ENCODE measurements around the gene PHYHD1.

PHYHD1 gene

DNA sequence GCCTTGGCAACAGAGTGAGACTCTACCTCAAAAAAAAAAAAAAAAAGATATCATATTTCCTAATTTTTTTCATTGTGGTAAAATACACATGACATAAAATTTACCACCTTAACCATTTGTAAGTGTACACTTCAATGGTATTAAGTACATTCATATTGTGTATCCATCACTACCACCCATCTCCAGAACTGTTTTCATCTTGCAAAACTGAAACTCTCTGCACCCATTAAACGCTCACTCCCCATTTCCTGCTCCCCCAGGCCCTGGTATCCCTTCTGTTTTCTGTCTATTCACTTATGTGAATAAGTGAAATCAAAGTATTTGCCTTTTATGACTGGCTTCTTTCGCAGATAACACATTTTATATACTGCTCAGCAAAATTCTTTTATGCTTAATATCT is 26.0 kb upstream of the PHYHD1 start:
- no peak for ATAC-seq
- Mint-ChIP-seq H3K27me3 (no peaks in the 10 kb centered on the region), H3K4me3 (no peak overlapping the region), H3K27ac (peak overlapping the region; percentile 53), H3K9me3 (no peaks in the 10 kb centered on the region), H3K36me3 (peaks cover 37% of the 10 kb centered on the region), H3K4me1 (peaks cover 41% of the 10 kb centered on the region)

GRCh38 chr9:128895556-128895955 is 25.2 kb upstream of the PHYHD1 start:
- Mint-ChIP-seq H3K4me3 (no peak overlapping the region), H3K9me3 (no peaks in the 10 kb centered on the region), H3K36me3 (peaks cover 33% of the 10 kb centered on the region)

DNA sequence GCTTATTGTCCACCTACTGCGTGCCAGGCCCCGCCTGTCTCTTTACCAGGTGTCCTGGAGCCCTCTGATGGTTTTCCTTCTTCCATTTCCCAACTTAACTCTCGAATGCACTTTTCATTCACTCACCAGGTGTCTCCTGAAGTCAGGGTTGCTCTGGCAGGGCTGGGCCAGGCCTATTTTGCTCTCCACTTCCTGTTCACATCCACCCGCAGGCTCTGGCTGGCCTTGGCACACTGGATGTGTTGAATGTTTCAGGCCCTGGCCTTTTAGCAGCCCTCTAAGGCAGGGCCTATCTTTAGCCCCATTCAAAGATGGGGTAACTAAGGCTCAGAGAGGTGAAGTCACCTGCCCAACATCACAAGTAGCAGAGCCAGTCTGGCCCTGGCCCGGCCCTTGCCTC is 22.4 kb upstream of the PHYHD1 start:
- H3K36me3 Mint-ChIP-seq = peaks cover 28% of the 10 kb centered on the region
- peak overlapping the region; percentile 97 for H3K27ac Mint-ChIP-seq
- H3K4me1 Mint-ChIP-seq = peaks cover 60% of the 10 kb centered on the region
- no peaks in the 10 kb centered on the region for H3K9me3 Mint-ChIP-seq
- ATAC-seq = no peak
- H3K27me3 Mint-ChIP-seq = no peaks in the 10 kb centered on the region
- H3K4me3 Mint-ChIP-seq = no peak overlapping the region

More at GRCh38 chr9:128895556-128895955, 25.2 kb upstream of the PHYHD1 start:
- peaks cover 45% of the 10 kb centered on the region for H3K4me1 Mint-ChIP-seq
- no peaks in the 10 kb centered on the region for H3K27me3 Mint-ChIP-seq
- peak overlapping the region; percentile 53 for H3K27ac Mint-ChIP-seq
- ATAC-seq = no peak

DNA sequence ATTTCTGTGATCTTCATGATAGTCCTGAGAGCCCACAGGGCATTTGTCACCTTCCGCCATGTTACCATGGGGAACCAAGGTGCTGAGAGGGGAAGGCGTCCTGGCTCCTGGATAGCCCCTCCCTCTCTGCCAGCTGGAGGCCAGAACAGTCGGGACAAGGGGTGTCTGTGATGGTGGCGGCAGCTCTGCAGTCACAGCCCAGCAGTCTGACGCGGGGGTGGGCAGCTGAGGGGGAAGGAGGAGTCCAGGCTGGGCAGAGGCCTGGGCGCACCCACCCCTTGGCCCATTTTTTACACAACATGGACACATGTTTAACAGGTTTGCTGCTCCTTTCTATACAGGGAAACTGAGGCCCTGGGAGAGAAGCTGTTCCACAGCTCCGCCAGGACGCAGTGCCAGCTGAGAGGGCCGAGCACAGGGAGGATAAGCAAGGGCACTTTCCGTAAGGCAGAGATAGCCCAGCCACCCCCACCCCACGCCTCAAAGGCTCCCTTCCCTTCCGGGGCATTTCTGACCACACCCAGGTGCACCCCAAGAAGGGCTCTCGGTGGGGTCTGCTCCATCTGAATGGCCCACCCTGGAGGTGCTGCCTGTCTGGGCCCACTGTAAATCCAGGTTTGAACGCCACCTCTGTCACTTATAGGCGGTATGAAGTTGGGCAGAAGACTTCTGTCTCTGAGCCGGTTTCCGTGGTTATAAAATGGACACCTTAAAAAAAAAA is 21.8 kb upstream of the PHYHD1 start:
- Mint-ChIP-seq H3K4me3 (no peak overlapping the region), H3K36me3 (peaks cover 26% of the 10 kb centered on the region), H3K9me3 (no peaks in the 10 kb centered on the region), H3K27ac (peak overlapping the region; percentile 97), H3K27me3 (no peaks in the 10 kb centered on the region), H3K4me1 (peaks cover 60% of the 10 kb centered on the region)
- no peak for ATAC-seq

DNA sequence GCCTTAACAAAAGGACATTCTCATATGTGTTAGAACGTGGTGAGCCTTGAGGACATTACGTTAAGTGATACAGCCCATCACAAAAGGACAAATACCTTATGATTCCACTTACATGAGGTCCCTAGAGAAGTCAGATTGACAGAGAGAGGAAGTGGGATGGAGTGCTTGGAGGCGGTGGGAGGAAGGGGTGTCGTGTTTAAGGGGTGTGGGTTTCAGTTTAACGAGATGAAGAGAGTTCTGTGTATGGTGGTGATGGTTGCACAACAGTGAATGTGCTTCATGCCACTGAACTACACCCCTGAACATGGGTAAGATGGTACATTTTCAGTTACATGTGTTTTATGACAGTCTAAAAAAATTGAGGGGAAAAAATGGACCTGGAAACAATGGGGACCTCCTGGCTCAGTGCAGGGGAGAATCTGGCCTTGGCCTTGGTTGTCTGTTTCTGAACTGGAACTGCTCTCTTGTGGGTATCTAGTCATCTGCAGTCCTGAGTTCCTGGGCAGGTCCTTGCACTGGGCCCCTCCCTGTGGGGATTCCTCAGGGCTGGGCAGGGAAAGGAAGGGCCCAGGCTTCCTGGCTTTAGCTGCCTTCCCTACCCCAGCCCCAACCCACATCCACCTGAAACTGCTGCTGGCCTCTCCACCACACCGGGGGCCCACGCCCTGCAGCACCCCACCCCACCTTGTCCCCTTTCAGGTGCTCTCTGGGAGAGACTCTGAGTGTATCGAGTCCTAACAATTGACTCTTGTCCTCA is 21.0 kb upstream of the PHYHD1 start:
- Mint-ChIP-seq H3K9me3 (no peaks in the 10 kb centered on the region), H3K36me3 (peaks cover 26% of the 10 kb centered on the region), H3K4me1 (peaks cover 58% of the 10 kb centered on the region), H3K4me3 (no peak overlapping the region), H3K27ac (peak overlapping the region; percentile 97), H3K27me3 (no peaks in the 10 kb centered on the region)
- ATAC-seq = peak; percentile 6

DNA sequence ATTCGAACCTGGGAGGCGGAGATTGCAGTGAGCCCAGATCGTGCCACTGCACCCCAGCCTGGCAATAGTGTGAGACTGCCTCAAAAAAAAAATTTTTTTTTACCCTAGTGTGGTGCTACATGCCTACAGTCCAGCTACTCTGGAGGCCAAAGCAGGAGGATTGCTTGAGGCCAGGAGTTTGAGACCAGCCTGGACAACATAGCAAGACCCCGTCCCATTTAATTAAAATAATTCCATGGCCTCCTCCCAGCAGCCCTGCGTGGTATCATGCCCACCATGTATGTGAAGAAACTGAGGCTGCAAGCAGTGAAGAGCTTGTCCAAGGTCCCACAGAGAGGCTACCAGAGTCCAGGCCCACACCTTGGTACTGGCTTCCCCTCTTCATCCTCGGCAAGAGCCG is 19.4 kb upstream of the PHYHD1 start:
- Mint-ChIP-seq H3K4me1 (peaks cover 43% of the 10 kb centered on the region), H3K27ac (peak overlapping the region; percentile 97), H3K36me3 (peaks cover 18% of the 10 kb centered on the region), H3K27me3 (no peaks in the 10 kb centered on the region), H3K9me3 (no peaks in the 10 kb centered on the region), H3K4me3 (no peak overlapping the region)
- no peak for ATAC-seq

DNA sequence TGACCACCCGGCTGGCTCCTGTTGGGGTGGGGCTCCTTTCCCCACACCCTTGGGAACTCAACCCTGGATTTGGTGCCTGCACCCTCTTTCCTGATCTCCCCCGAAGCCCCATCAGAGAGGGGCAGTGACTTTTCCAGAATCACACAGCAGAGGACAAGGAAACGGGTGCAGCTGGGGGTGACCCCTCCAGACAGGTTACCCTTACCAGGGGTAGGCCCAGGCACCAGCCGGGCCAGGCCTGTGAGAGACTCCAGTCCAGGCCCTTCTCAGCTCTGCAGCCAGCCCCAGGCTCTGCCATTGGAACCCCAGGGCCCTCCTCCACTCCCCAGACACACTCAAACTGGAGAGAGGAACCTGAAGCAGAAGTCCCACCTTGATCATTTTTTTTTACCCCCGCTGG is 19.0 kb upstream of the PHYHD1 start:
- no peaks in the 10 kb centered on the region for H3K27me3 Mint-ChIP-seq
- peaks cover 47% of the 10 kb centered on the region for H3K4me1 Mint-ChIP-seq
- peak overlapping the region; percentile 54 for H3K4me3 Mint-ChIP-seq
- no peaks in the 10 kb centered on the region for H3K9me3 Mint-ChIP-seq
- H3K36me3 Mint-ChIP-seq = peaks cover 14% of the 10 kb centered on the region
- H3K27ac Mint-ChIP-seq = peak overlapping the region; percentile 97
- ATAC-seq = no peak

DNA sequence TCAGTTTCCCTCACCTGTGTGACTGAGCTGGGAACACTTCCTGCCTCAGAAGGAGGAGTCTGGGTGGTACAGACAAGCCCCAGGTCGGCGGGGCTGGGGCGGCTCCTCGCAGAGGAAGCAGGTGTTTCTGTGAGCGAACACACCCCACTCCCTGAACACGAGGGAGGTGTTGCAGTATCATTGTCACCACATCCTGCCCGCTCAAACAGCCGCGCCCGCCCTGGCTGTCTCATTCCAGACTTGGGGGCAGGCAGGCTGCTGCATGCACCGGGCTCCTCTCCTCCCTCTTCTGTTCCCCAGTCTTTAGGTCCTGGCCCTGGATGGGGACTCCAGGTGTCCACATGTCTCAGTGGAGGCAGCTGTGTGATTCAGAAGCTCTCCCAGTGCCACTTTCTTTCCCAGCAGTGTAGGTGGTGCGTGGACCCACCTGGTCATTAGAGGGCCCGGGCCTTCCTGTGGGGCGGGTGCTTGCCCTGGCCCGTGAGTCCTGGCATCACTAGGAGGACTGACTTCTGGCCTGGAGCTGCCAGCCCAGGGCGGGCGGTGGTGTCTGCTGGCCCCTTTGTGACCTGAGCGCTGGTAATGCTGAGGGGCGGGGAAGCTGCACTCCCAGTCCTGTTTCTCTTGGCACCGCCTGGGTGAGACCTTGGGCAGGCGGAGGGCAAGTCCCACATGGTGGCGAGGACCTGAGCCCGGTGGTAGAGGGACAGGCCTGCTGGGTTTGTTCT is 18.3 kb upstream of the PHYHD1 start:
- H3K4me3 Mint-ChIP-seq = peak overlapping the region; percentile 54
- H3K27ac Mint-ChIP-seq = peak overlapping the region; percentile 97
- ATAC-seq = peak; percentile 98
- H3K4me1 Mint-ChIP-seq = peaks cover 47% of the 10 kb centered on the region
- H3K36me3 Mint-ChIP-seq = peaks cover 14% of the 10 kb centered on the region
- no peaks in the 10 kb centered on the region for H3K9me3 Mint-ChIP-seq
- H3K27me3 Mint-ChIP-seq = no peaks in the 10 kb centered on the region

- ATAC-seq = no peak
- Mint-ChIP-seq H3K27me3 (no peaks in the 10 kb centered on the region), H3K27ac (peak overlapping the region; percentile 97), H3K4me1 (peaks cover 44% of the 10 kb centered on the region), H3K4me3 (no peak overlapping the region), H3K36me3 (peaks cover 16% of the 10 kb centered on the region), H3K9me3 (no peaks in the 10 kb centered on the region)
Observed at GRCh38 chr9:128903079-128903461, 17.7 kb upstream of the PHYHD1 start.

DNA sequence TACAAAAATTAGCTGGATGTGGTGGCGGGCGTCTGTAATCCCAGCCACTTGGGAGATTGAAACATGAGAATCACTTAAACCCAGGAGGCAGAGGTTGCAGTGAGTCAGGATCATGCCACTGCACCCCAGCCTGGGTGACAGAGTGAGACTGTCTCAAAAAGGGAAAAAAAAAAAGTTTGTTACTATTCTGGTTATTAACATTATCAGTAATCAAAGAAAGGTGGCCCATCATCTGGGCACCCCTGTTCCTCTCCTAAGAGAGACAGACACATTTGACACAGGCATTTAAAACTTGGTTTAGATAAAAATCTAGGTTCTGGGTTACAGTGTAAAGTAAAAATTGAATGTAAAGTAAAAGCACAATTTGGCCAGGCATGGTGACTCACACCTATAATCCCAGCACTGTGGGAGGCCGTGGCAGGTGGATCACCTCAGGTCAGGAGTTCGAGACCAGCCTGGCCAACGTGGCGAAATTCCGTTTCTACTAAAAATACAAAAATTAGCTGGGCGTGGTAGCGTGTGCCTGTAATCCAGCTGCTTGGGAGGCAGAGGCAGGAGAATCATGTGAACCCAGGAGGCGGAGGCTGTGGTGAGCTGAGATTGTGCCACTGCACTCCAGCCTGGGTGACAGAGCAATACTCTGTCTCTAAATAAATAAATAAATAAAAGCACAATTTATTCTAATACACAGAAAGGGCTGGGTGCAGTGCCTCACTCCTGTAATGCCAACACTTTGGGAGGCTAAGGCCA is 16.7 kb upstream of the PHYHD1 start:
- Mint-ChIP-seq H3K4me3 (no peak overlapping the region), H3K27me3 (no peaks in the 10 kb centered on the region), H3K4me1 (peaks cover 35% of the 10 kb centered on the region), H3K36me3 (peaks cover 20% of the 10 kb centered on the region), H3K27ac (peak overlapping the region; percentile 97), H3K9me3 (no peaks in the 10 kb centered on the region)
- no peak for ATAC-seq

GRCh38 chr9:128905964-128906363 is 14.8 kb upstream of the PHYHD1 start:
- Mint-ChIP-seq H3K27ac (no peak overlapping the region), H3K4me1 (peaks cover 21% of the 10 kb centered on the region), H3K4me3 (no peak overlapping the region), H3K27me3 (no peaks in the 10 kb centered on the region), H3K36me3 (peaks cover 29% of the 10 kb centered on the region), H3K9me3 (no peaks in the 10 kb centered on the region)
- ATAC-seq = no peak

- H3K4me3 Mint-ChIP-seq = no peak overlapping the region
- H3K27me3 Mint-ChIP-seq = no peaks in the 10 kb centered on the region
- no peak overlapping the region for H3K27ac Mint-ChIP-seq
- H3K9me3 Mint-ChIP-seq = no peaks in the 10 kb centered on the region
- no peak for ATAC-seq
- H3K36me3 Mint-ChIP-seq = peaks cover 29% of the 10 kb centered on the region
- H3K4me1 Mint-ChIP-seq = peaks cover 19% of the 10 kb centered on the region
Observed at GRCh38 chr9:128906741-128907140, 14.0 kb upstream of the PHYHD1 start.

DNA sequence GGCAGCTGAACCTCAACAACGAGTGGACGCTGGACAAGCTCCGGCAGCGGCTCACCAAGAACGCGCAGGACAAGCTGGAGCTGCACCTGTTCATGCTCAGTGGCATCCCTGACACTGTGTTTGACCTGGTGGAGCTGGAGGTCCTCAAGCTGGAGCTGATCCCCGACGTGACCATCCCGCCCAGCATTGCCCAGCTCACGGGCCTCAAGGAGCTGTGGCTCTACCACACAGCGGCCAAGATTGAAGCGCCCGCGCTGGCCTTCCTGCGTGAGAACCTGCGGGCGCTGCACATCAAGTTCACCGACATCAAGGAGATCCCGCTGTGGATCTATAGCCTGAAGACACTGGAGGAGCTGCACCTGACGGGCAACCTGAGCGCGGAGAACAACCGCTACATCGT is 12.4 kb upstream of the PHYHD1 start:
- ATAC-seq = no peak
- Mint-ChIP-seq H3K36me3 (peaks cover 43% of the 10 kb centered on the region), H3K9me3 (no peaks in the 10 kb centered on the region), H3K4me3 (no peak overlapping the region), H3K4me1 (peaks cover 18% of the 10 kb centered on the region), H3K27ac (no peak overlapping the region), H3K27me3 (no peaks in the 10 kb centered on the region)

DNA sequence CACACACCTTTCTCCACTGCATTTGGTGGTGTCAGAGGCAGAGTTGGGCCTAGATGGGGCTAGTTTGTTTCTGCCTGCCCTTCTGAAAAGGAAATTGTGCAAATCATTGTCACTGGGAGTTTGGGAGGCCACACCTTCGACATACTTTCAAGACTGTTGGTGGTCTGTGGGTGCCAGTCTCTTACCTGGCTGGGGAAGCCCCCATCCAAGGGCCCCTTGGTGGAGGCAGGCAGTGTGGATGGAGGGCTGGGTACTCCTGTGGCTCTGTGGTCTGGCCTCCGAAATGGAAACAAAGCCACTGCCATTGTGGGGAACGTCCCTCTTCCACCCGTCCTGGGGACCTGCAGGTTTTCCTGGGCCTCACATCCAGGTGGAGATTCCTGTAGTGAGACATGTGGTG is 10.9 kb upstream of the PHYHD1 start:
- Mint-ChIP-seq H3K27me3 (no peaks in the 10 kb centered on the region), H3K4me3 (no peak overlapping the region), H3K27ac (no peak overlapping the region), H3K36me3 (peaks cover 43% of the 10 kb centered on the region), H3K9me3 (no peaks in the 10 kb centered on the region), H3K4me1 (peaks cover 18% of the 10 kb centered on the region)
- ATAC-seq = no peak

DNA sequence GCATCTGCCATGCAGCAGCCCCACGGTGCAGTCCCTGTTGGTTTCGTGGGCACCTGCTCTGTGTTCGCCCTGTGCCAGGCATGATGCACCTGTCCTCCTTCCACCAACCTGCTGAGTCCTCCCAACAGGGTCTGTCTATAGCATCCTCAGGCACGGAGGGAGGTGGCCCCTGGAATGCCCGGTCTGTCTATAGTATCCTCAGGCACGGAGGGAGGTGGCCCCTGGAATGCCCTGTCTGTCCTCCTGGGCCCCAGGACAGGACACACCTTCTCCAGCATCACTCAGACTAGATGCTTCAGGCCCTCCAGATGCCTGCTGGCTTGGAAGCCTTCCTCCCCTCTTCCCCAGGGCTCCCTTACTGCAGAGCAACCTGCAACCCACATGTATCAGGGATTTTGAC is 9.9 kb upstream of the PHYHD1 start:
- ATAC-seq = no peak
- Mint-ChIP-seq H3K4me1 (peaks cover 18% of the 10 kb centered on the region), H3K27ac (no peak overlapping the region), H3K27me3 (no peaks in the 10 kb centered on the region), H3K9me3 (no peaks in the 10 kb centered on the region), H3K36me3 (peaks cover 49% of the 10 kb centered on the region), H3K4me3 (no peak overlapping the region)
